GM21825 (cell line): ENCODE results near the gene CBX5.
A peak's percentile ranks its signal among the peaks of the same experiment; 100 is the strongest.
"Not testable (repeated sequence)": the region's sequence is repeated elsewhere in the genome, so short reads cannot be mapped to it uniquely, and the experiment has no call there.

ENCODE experiments used
- ATAC-seq: cut with Tn5 transposase; IDR thresholded peaks from one replicate; pipeline ENCODE4 v1.9.1; 2021; ENCODE audit warnings: mild to moderate bottlenecking, moderate library complexity; ENCODE audit not compliant: unreplicated experiment

Gene CBX5

DNA sequence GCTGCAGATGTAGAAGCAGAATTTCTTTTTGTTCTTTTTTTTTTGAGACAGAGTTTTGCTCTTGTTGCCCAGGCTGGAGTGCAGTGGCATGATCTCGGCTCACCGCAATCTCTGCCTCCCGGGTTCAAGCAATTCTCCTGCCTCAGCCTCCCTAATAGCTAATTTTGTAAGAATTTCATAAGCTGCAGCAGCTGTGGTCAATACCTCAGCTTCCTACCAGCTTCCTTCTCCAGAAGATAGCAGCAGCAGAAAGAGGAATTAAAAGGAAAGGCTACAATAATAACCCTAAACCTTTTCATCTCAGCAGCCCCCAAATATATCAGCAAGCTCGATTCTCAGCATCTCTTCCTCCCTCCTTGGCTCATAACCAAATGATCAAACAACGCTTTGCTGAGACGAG is 52.0 kb downstream of the CBX5 start:
- not testable (repeated sequence) for ATAC-seq

DNA sequence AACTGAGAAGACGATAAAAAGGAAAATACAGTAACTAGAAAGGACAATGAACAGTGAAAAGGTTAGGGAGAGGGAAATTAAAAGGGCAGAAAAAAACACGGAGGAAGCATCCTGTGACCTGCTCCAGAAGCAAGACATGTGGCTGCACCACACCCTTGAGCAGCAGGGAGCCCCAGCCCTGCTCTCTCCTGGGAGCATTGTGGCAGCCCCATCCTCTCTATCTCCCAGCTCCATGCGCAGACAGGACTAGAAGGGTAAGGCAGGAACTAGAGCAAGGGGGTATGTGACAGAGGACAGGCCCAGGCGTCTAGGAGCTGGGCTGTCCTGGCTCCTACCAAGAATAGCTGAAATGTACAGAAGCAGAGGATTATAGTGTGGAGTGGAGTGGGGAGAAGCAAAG is 52.5 kb downstream of the CBX5 start:
- no peak for ATAC-seq

DNA sequence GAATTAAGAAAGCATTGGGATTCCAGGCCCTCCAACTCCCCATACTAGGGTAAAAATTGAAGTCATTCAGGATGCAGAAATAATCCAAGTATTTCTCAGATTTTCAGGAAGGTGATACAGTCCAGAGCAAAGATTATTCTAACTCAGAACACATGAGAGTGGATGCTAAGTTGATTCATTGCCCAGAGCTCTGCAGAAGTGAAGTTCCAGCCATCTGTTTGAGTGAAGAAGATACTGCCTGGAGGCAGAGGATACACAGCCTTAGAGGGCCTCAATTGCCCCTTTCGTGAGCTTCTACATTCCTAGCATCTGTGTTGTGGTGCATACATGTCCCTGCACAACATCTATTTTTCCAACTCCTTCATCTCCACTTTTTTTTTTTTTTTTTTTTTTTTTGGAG is 54.3 kb downstream of the CBX5 start:
- no peak for ATAC-seq

DNA sequence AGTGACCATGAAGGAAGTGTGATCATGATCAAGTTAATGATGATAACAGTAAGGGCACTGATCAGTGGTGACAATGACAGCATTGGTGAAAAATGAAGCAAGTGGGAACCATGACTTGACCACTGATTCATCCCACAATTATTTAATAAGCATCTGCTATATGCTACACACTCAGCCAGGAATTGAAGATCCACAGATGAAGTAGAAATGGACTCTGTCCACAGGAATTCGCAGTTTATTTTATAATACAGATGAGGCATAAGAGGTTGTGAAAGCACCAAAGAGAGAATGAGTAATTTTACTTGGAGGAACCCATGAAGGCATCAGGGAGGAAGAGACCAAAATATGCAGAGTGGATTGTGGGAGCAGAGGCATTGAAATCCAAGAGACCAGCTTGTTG is 57.3 kb downstream of the CBX5 start:
- ATAC-seq, result no peak

DNA sequence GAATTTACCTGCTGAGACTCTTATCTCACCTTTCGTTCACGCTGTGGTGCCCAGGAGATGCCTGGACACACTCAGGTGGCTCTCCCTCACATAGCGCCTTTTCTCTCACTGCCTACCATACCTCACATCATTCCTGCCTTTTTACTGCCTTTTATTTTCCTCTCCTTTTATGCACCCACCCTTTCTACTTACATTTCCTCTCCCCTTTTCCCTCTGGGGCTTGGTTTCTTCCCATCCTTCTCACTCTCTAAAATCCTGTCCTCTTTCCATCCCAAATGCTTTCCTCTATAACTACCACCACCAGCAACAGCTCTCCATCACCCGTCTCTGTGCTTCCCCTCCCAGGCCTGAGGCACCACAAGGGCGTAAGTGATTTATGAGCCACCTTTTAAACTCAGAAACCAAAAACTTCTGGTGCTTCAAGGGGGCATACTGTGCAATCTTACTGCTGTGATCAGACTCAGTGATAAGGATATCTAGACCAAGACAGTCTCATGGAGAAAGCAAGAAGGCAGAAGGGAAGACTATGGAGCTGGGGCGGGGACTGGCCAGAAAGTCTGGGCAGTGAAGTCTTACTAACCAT is 58.4 kb downstream of the CBX5 start:
- no peak for ATAC-seq

- no peak for ATAC-seq
These were observed 59.4 kb downstream of the CBX5 start for GRCh38 chr12:54220567-54220966.

DNA sequence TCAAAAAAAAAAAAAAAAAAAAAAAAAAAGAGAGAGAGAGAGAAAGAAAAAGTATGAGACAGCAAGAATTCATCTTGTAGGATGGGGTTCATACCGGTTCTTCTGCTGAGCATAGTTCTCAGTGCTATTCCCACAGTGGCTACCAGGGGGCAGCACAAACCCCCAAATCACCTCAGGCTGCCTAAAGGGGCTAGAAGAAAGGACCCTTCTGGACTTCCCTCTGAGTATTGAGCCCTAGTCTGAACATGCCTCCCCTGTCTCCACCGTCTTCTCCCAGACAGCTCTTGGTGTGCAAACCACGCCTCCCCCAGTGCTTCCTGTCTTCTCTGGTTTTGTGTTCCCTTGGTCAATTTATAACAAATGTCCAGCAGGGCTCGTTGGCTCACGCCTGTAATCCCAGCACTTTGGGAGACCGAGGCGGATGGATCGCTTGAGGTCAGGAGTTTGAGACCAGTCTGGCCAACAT is 59.8 kb downstream of the CBX5 start:
- ATAC-seq, result no peak

- ATAC-seq, result peak; percentile 27
These were observed 62.1 kb downstream of the CBX5 start for GRCh38 chr12:54217774-54218241.

DNA sequence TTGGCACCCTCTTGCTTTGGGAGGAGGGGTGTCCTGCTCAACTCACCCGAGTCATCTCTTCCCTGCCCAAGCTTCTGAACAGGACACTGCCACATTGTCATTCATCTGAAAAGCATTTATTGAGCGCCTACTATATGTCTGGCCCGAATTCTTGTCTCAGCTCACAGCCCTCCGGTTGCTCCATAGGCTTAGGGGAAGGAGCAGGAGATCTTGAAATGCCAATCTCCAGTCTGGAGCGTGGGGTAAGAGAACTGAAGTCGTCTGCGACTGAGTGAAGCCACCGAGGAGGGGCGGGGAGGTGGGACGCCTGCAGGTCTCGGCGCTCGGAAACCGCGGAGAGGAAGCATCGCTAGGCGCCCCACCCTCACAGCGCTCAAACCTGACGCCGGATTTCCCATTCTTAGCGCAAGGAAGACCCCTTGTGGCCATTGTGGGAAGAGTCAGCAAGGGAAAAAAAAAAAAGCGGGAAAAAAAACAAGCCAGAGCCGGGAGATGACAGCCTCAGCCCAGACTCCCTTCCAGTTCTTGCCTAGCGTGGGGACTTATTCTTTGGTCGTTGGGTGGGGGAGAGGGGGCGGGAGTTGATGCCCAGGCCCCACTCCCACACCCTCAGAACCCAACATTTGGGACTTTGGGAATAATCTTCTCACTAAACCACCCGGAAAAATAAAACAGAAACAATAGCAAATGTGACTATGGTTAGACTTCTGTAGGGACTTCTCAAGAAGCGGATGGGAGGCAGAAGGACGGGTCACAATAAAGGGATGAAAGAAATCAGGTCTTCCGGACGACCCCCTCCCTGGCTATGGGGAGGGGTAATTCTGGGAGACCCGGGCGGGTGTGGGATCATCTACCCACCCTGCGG is 62.9 kb downstream of the CBX5 start:
- peak; percentile 42 for ATAC-seq

- ATAC-seq, result no peak
These were observed 63.7 kb downstream of the CBX5 start for GRCh38 chr12:54215989-54216796.

DNA sequence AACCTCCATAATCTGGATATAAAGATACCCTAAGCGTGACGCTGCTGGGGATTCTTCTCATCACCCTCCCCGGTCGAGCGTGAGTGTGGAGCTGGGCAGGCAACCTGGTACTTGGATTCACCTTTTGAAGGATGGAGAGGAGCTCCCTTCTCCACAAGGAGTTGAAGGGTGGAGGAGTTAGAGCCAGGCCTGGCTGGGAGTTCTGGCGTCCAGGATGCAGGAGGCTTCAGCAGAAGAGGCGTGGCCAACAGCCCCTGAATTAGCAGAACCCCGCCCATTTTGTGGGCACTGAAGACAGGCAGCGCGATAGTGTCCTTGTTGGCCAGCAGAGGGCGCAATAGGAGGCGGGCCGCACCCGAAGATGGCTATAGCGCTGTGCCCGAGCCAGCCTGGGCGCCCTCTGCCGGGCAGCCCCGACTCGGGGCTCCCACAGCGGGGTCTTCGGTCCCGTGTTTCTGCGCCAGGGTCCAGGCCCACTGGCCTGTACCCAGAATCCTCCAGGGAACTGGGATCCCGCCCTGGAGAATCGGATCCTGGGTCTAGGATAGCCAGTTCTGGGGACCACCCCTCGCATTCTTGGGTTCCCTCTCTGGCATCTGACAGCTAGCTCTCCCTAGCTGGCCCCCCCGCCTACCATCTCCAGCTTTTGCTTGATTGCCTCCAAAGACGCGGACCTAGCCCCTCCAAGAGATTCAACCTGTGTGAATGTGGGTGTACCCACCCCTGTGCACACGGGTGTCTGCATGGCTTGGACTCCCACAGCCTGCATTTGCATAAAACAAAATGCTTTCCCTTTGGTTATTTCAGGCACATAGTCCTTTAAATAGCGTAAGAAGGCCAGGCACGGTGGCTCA is 65.1 kb downstream of the CBX5 start:
- peak; percentile 79 for ATAC-seq

DNA sequence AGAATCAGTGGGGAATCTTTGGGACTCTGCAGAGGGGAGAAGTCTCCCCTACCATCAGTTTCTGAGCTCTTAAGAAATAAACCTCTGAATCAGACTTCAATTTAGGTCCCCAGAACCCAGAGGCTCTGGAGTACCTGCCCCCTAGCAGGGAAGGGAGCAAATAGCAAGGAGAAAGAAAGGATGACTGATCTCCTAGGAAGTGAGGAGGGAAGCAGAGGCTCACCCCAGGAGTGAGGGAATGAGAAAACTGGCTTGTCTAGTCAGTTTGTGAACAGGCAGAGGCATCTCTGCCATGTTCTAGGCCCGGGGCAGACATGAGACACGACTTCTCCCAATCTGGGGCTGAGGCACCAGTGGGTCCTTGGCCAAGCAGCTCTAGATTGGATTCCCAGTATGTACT is 66.8 kb downstream of the CBX5 start:
- no peak for ATAC-seq

DNA sequence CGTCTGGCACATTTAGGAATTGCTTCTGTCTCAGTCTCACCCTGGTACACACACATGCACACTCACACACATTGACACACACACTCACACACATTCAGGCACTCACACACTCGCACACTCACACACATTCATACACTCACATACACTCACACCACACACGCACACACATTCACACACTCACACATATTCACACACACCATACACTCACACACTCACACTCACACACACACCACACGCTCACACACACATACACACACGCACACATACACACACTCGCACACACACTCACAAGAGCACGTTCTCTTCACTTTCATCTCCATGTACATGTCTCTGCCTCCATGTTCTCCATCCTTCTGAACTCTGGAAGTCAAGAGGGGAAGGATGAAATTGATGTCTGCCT is 68.0 kb downstream of the CBX5 start:
- ATAC-seq, result no peak

GRCh38 chr12:54210400-54210790 is 69.5 kb downstream of the CBX5 start:
- ATAC-seq, result no peak

DNA sequence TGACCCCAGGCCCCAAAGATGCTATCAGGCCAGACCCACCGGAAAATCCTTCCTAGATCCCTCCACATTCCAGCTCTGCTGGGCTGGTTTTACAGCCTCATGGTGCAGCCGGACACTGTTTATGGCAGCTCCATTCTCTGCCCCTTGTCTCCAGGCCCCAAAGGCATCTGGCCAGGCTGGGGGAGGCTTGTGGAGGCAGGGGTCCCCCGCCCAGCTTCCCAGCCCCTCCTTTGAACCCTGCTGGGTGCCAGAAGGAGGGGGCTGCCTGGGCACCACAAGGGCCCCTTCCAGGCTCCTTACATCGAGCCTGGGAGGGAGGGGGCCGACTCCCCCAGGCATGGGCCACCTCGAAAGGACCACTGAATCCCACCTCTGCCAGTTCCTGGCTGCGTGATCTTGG is 71.3 kb downstream of the CBX5 start:
- ATAC-seq, result no peak

DNA sequence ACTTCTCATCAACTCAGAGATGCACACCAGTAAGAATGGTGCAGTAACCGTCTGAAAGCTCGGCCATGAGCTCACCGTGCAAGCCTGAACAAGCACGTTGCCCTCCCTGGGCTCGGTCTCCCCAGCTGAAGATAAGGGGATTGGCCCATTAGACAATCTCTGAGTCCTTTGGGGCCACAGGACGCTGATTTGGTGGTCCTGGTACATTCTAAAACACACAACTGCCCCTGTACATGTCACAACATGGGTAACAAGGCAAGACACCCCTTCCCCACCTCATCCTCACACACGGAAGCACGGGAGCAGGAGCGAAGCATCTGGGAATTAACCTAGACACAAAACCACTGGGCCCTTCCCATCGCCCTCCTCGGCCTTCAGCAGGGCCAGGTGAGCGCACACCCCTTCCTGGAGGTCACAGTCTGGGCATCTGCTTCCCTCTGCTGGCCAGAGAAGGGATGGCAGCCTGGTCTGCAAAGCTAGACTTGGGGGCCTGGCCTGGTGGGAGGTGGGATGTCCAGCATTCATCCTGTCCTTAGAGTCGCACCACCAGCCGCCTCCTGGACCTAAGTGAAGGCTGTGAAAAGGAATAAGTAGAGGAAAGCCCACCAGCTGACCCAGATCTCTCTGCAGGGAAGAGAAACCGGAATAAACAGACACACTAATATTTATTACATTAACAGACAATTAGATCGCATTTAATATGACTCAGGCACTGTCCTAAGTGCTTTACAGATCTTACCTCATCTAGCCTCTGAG is 72.2 kb downstream of the CBX5 start:
- peak; percentile 79 for ATAC-seq

DNA sequence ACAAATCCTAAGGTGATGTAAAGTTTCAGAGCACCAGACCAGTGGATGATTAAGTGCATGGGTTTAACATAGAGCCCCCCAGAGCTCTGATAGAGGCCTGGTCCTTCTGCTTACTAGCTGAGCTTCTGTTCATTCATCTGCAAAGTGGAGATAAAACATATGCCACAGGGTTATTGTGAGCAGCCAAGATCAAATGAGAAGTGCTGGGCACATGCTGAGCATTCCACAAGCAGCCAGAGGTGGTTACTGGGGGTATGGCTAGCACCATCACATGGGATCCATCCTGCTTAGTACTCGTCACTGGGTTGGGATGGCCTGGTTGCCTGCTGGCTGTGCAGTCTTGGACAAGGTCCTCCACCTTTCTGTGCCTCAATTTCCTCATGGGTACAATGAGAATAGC is 73.1 kb downstream of the CBX5 start:
- no peak for ATAC-seq

- no peak for ATAC-seq
These were observed 75.6 kb downstream of the CBX5 start for GRCh38 chr12:54204316-54204715.

- ATAC-seq, result peak; percentile 47
These were observed 78.7 kb downstream of the CBX5 start for GRCh38 chr12:54201001-54201794.
